HT-29 (cell line): ENCODE measurements around the gene LYAR. TPM values are rescaled to one million over a fixed set of nuclear protein-coding genes. Genes with fewer than 3 reads are reported as not detected.

Experiments
- total RNA-seq: library from RNA; depleted of rRNA; stranded (reverse); fragments of >200 nt; shearing (Covaris generic); gene quantifications from 2 replicates; pipeline ENCODE4 v1.2.3, GENCODE V29; 2014; rRNA removed

Gene LYAR
- total RNA-seq, 1 experiment from 2014 or later, result 25.4 TPM

Other genes with a start within 250 kb of the LYAR start
- gene OTOP1, start 63.2 kb downstream of the LYAR start, total RNA-seq, result not detected in 2 replicates
- gene TMEM128, start 41.9 kb downstream of the LYAR start, total RNA-seq, result 8.3 and 14.4 TPM in 2 replicates
- 3.3 and 7.3 TPM in 2 replicates for gene ZBTB49, start 97 bp upstream of the LYAR start, total RNA-seq
- not detected in 2 replicates for gene NSG1, start 96.9 kb upstream of the LYAR start, total RNA-seq